Mesenchymal stem cell (in vitro differentiated cells and primary cell): ENCODE results near the gene UPK1A.

Experiments used
- DNase-seq: peaks from one replicate; pipeline ENCODE4 v3.0.0-alpha.2; 2013
- H2AFZ ChIP-seq: one replicate; pipeline ENCODE4 v1.6.1; 2013; ENCODE audit warnings: low read depth, mild to moderate bottlenecking, control low read depth, inconsistent platforms, low read length, moderate library complexity
- H2AK5ac ChIP-seq: 2 replicates; pipeline ENCODE4 v1.6.1; 2013; ENCODE audit warnings: low read length, moderate library complexity, mild to moderate bottlenecking, inconsistent platforms; ENCODE audit not compliant: severe bottlenecking
- H2BK120ac ChIP-seq: one replicate; pipeline ENCODE4 v1.6.1; 2013; ENCODE audit warnings: low read depth, mild to moderate bottlenecking, inconsistent platforms, low read length, moderate library complexity
- H2BK12ac ChIP-seq, 2 experiments: one replicate each; pipeline ENCODE4 v1.6.1; 2013; ENCODE audit warnings: inconsistent platforms in 2 of 2, low read length in 2 of 2, mild to moderate bottlenecking in 2 of 2, moderate library complexity in 2 of 2, control low read depth in 1 of 2
- H2BK15ac ChIP-seq: one replicate; pipeline ENCODE4 v1.6.1; 2013; ENCODE audit warnings: mild to moderate bottlenecking, low read depth, inconsistent platforms; ENCODE audit not compliant: poor library complexity, severe bottlenecking
- H2BK5ac ChIP-seq: 2 replicates; pipeline ENCODE4 v1.6.1; 2013; ENCODE audit warnings: low read depth, mild to moderate bottlenecking, low read length, control low read depth, inconsistent platforms; ENCODE audit not compliant: poor library complexity, severe bottlenecking
- H3K14ac ChIP-seq, 2 experiments: one replicate each; pipeline ENCODE4 v1.6.1; 2013; ENCODE audit warnings: inconsistent platforms in 2 of 2, low read length in 2 of 2, control low read depth in 1 of 2, mild to moderate bottlenecking in 1 of 2, moderate library complexity in 1 of 2
- H3K18ac ChIP-seq, 2 experiments: one replicate each; pipeline ENCODE4 v1.6.1; 2013; ENCODE audit warnings: inconsistent platforms in 2 of 2, low read length in 2 of 2, control low read depth in 1 of 2, low read depth in 1 of 2, mild to moderate bottlenecking in 1 of 2
- H3K23ac ChIP-seq, 2 experiments: one replicate each; pipeline ENCODE4 v1.6.1; 2013; ENCODE audit warnings: inconsistent platforms in 2 of 2, low read length in 2 of 2, mild to moderate bottlenecking in 2 of 2, moderate library complexity in 2 of 2, control low read depth in 1 of 2
- H3K27ac ChIP-seq: 2 replicates; pipeline ENCODE4 v1.5.1; 2013; ENCODE audit warnings: mild to moderate bottlenecking, moderate library complexity, low read length, control low read depth, inconsistent platforms; ENCODE audit not compliant: poor library complexity, severe bottlenecking
- H3K27me3 ChIP-seq, 2 experiments: 2 replicates each; pipeline versions ENCODE4 v1.6.1 to v1.7.0; 2013; ENCODE audit warnings: low read length in 2 of 2, mild to moderate bottlenecking in 2 of 2, moderate library complexity in 2 of 2, control low read depth in 1 of 2, inconsistent platforms in 1 of 2; ENCODE audit not compliant: control insufficient read depth in 1 of 2, insufficient read depth in 1 of 2
- H3K36me3 ChIP-seq, 2 experiments: 2 replicates each; pipeline versions ENCODE4 v1.6.1 to v1.7.0; 2013; ENCODE audit warnings: low read length in 2 of 2, control low read depth in 1 of 2, inconsistent platforms in 1 of 2, low read depth in 1 of 2, mild to moderate bottlenecking in 1 of 2; ENCODE audit not compliant: insufficient read depth in 2 of 2, control insufficient read depth in 1 of 2
- H3K4ac ChIP-seq, 2 experiments: one replicate each; pipeline ENCODE4 v1.6.1; 2013; ENCODE audit warnings: inconsistent platforms in 2 of 2, low read length in 2 of 2, mild to moderate bottlenecking in 2 of 2, moderate library complexity in 2 of 2, control low read depth in 1 of 2, low read depth in 1 of 2
- H3K4me1 ChIP-seq: 2 replicates; pipeline ENCODE4 v1.6.1; 2013; ENCODE audit warnings: low read depth, low read length, control low read depth; ENCODE audit not compliant: control insufficient read depth, insufficient read depth
- H3K4me2 ChIP-seq: 2 replicates; pipeline ENCODE4 v1.6.1; 2013; ENCODE audit warnings: low read length, mild to moderate bottlenecking, inconsistent platforms; ENCODE audit not compliant: poor library complexity, severe bottlenecking
- H3K4me3 ChIP-seq, 2 experiments: 2 replicates each; pipeline versions ENCODE4 v1.5.1 to v1.7.0; 2013; ENCODE audit warnings: low read length in 2 of 2, mild to moderate bottlenecking in 2 of 2, control low read depth in 1 of 2, low read depth in 1 of 2; ENCODE audit not compliant: insufficient read depth in 1 of 2
- H3K79me1 ChIP-seq: replicated peaks from 2 replicates; pipeline ENCODE4 v1.6.1; 2013; ENCODE audit warnings: mild to moderate bottlenecking, control low read depth, low read length, inconsistent platforms; ENCODE audit not compliant: poor library complexity, severe bottlenecking
- H3K9ac ChIP-seq: 2 replicates; pipeline ENCODE4 v1.7.0; 2013; ENCODE audit warnings: mild to moderate bottlenecking, low read length, moderate library complexity
- H3K9me3 ChIP-seq: 2 replicates; pipeline ENCODE4 v1.7.0; 2013; ENCODE audit warnings: mild to moderate bottlenecking, low read length; ENCODE audit not compliant: control insufficient read depth
- H4K8ac ChIP-seq: one replicate; pipeline ENCODE4 v1.6.1; 2013; ENCODE audit warnings: inconsistent platforms, mild to moderate bottlenecking, low read length, moderate library complexity
- H4K91ac ChIP-seq: one replicate; pipeline ENCODE4 v1.6.1; 2013; ENCODE audit warnings: mild to moderate bottlenecking, low read length, inconsistent platforms
- WGBS: methylation state at CpG from one replicate; pipeline ENCODE4 v1.1.7; 2013; ENCODE audit warnings: mixed read lengths; 5-methylcytosine and 5-hydroxymethylcytosine counted together

UPK1A gene

GRCh38 chr19:35725216-35725861, 59.0 kb downstream of the UPK1A start:
- no peak overlapping the region for H3K18ac ChIP-seq
- WGBS, result 97% methylated on average over 21 of the region's 23 CpGs
- H3K14ac ChIP-seq, result no peak overlapping the region
- H3K4me2 ChIP-seq, result no peak overlapping the region
- H3K23ac ChIP-seq, result no peak overlapping the region
- H2AFZ ChIP-seq, result no peak overlapping the region
- peaks cover 92 to 99% of the 10 kb centered on the region in 2 experiments for H3K36me3 ChIP-seq
- H3K4ac ChIP-seq, result no peak overlapping the region
- no peak overlapping the region for H3K4me3 ChIP-seq
- no peak overlapping the region for H4K8ac ChIP-seq
- H2AK5ac ChIP-seq, result no peak overlapping the region
- no peak overlapping the region for H3K27ac ChIP-seq
- no peak overlapping the region for H2BK5ac ChIP-seq
- H4K91ac ChIP-seq, result no peak overlapping the region
- DNase-seq, result no peak
- no peak overlapping the region for H2BK12ac ChIP-seq
- no peak overlapping the region for H3K9ac ChIP-seq
- H3K9me3 ChIP-seq, result no peaks in the 10 kb centered on the region
- no peaks in the 10 kb centered on the region for H3K4me1 ChIP-seq
- H2BK15ac ChIP-seq, result no peak overlapping the region
- no peaks in the 10 kb centered on the region for H3K27me3 ChIP-seq
- H2BK120ac ChIP-seq, result no peak overlapping the region
- H3K79me1 ChIP-seq, result peaks cover 67% of the 10 kb centered on the region

- Histone ChIP-seq H3K4me2 (no peak overlapping the region), H3K9ac (no peak overlapping the region), H3K23ac (no peak overlapping the region), H3K36me3 (peaks cover 96 to 99% of the 10 kb centered on the region in 2 experiments), H3K4me1 (no peaks in the 10 kb centered on the region), H3K18ac (no peak overlapping the region), H4K8ac (no peak overlapping the region), H4K91ac (no peak overlapping the region), H3K27ac (no peak overlapping the region), H3K14ac (no peak overlapping the region), H2AFZ (no peak overlapping the region), H3K79me1 (peaks cover 75% of the 10 kb centered on the region), H2BK5ac (no peak overlapping the region), H2AK5ac (no peak overlapping the region), H2BK12ac (no peak overlapping the region), H2BK15ac (no peak overlapping the region), H3K9me3 (no peaks in the 10 kb centered on the region), H3K4me3 (no peak overlapping the region), H3K4ac (no peak overlapping the region), H2BK120ac (no peak overlapping the region), H3K27me3 (no peaks in the 10 kb centered on the region)
- 96% methylated on average over 25 of the region's 25 CpGs for WGBS
- DNase-seq, result no peak
Observed at GRCh38 chr19:35727053-35727955, 61.0 kb downstream of the UPK1A start.
